GM21360 (cell line): Measurements from ENCODE around the gene RFLNA.
"Not testable (repeated sequence)": the region's sequence is repeated elsewhere in the genome, so short reads cannot be mapped to it uniquely, and the experiment has no call there.

Experiments used
- ATAC-seq: cut with Tn5 transposase; IDR thresholded peaks from one replicate; pipeline ENCODE4 v1.9.1; 2021; ENCODE audit warnings: mild to moderate bottlenecking, moderate library complexity; ENCODE audit not compliant: unreplicated experiment

Gene RFLNA

GRCh38 chr12:124318278-124319020, 23.6 kb downstream of the RFLNA start:
- ATAC-seq = no peak

DNA sequence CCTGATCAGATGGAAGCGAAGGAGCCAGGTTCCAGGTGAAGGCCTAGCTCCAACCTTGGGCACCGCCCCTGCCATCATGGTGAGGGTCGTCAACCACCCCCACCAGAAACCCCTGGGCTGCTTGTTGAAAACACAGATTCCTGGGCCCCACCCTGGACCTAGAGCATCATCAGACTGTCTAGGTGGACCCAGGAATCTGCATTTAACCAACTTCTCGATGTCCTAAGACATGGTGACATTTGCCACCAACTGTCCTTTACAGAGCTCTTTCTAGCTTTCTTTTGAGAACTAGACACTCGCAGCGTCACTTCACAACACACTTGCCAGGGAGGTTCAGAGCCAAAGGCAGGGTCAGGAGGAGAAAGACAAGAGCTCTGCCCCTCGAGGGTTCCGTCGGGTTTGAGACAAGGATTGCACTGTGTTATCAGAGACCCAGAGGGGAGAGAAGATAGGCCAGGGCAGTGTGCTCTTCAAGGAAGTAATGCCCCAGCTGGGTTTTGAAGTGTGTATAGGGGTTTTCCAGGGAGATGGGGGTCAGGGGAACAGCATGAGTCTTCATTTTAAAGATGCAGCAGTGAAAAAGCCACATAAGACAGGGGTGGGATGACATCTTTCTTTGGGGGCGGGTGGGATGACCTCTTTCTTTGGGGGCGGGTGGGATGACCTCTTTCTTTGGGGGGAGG, 24.6 kb downstream of the RFLNA start:
- no peak for ATAC-seq

DNA sequence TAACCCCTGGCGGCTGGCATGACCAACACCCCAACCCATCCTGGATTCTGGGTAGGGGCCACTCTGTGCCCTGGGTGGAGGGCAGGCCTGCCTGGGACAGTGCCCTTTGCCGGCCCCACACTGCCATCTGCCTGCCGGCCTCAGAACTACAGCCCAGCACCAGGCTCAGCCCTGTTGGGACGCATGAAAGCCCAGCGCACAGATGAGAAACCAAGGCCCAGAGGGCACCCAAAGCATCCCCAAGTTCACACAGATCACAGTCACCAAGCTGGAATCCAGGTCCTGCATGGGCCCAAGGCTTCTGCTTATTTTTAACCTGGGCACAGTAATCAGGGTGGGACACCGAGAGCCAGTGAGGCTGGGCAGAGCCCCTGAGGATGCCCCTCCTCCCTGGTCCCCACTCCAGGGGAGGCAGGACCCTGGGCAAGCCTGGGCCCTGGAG, 26.2 kb downstream of the RFLNA start:
- ATAC-seq = peak; percentile 48

- ATAC-seq = peak; percentile 14
Measured at GRCh38 chr12:124321556-124322270, 26.8 kb downstream of the RFLNA start.

GRCh38 chr12:124322271-124322998, 27.5 kb downstream of the RFLNA start:
- no peak for ATAC-seq

DNA sequence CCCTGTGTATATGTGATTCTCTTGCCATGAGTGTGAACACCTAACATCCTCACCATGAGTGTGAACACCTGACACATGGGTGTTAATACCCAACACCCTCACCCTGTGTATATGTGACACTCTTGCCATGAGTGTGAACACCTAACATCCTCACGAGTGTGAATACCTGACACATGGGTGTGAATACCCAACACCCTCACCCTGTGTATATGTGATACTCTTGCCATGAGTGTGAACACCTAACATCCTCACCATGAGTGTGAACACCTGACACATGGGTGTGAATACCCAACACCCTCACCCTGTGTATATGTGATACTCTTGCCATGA, 28.1 kb downstream of the RFLNA start:
- not testable (repeated sequence) for ATAC-seq

DNA sequence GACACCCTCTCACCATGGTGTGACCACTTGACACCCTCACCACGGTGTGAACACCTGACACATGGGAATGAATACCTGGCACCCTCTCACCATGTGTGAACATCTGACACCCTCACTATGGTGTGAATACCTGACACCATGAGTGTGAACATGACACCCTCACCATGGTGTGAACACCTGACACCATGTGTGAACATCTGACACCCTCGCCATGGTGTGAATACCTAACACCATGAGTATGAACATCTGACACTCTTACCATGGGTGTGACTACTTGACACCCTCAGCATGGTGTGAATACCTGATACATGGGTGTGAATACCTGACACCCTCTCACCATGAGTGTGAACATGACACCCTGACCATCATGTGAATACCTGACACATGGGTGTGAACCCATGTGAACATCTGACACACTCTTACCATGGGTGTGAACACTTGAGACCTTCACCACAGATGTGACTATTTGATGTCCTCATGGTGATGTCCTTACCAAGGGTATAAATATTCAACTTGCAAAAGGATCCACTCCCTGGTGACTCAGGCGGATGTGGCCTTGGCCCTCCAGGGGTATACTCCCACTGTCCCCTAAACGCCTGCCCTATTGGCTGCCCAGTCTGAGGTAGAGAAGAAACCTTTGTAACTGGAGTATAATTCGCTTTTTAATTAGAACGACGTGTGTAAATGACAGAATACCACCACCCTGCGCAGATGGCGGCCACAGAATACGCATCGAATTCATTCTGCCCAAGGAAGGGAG, 29.1 kb downstream of the RFLNA start:
- ATAC-seq = no peak

DNA sequence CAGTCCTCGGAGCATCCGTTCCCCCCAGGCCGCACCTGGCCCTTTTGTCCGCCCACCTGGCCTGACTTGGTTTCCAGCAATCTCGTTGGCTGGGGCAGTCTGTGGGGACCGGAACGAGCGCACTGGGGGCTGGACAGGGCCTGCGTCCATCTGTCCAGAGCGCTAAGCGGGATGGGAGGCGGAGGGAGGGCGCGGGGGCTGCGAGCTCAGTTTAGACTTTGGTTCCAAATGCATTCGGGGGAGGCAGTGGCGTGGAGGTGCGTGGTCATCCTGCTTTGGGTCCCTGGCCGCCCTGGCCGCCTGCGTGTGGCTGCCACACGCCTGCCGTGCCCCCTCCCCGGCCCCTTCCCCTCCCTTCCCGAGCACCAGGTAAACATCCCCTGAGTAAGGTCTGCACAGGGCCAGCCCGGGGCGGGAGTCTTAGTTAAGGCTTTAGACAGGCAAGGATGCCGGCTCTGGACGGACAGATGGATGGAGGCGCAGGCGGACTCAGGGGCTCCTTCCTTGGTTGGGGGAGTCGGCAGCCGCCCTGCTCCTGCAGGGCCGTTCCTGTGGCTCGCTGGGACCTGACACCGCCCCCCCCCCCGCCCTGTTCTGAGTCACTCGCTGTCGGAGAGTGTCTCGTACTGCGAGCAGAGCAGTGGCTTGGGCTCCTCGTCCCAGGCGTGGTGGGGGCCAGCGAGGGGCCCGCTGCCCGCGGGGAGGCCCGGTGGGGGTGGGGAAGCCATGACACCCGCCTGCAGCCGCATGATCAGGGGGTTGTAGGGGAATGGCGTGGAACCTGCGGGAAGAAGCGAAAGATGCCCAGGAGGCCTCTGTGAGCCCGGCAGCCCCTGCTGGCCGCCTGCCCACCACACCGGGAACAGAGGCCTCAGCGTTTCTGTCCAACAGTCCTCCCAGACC, 30.2 kb downstream of the RFLNA start:
- no peak for ATAC-seq

DNA sequence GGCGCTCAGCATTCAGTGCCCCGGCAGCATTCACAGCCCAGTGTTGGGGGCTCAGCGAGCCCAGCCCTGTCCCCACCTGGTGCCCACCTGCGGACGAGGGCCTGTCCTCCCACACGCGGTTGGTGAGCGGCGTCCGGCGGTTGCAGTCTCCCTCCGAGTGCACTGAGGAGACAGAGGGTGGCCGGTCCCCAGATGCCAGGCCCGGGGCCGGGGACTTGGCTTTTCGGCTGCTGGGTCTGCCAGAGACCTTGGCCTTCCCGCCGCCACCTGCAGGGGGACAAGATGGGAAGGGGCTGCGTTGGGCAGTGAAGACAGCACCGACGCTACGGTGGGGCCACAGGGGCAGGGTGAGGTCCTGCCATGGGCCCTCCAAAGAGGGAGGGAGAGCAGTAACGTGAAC, 31.2 kb downstream of the RFLNA start:
- ATAC-seq = no peak

GRCh38 chr12:124326871-124327270, 32.0 kb downstream of the RFLNA start:
- ATAC-seq = no peak

DNA sequence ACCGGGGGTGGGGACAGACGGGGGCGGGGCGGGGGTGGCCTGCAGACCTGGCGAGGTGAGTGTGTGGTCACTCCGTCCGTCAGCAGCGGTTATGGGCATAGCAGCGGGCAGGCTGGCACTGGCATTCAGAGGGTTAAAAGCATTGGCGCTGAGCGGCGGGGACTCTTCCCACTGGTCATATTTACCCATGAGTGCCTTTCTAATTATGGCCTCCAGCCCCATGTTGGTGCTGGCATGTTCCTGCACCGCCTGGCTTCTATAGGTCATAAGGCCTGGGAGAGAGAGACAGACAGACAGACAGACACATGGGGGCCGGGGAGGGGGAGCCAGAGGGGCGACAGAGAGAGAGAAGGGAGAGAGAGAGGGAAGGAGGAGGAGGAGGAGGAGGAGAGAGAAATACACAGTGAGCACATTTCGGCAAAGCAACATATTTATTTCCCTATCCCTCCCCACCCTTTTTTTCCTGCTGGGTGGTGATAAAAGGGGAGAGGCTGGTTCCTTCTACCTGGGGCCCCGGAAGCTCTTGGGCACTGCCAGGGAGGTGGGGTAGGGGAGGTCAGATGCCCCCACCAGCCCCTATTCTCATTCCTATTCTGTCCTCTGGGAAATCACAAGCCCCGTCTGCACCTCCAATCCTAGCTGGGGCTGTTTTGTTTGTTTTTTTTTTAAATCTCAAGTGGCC, 32.6 kb downstream of the RFLNA start:
- no peak for ATAC-seq

- no peak for ATAC-seq
Measured at GRCh38 chr12:124328116-124328515, 33.2 kb downstream of the RFLNA start.

GRCh38 chr12:124328636-124329035, 33.7 kb downstream of the RFLNA start:
- no peak for ATAC-seq

- ATAC-seq = no peak
Measured at GRCh38 chr12:124332058-124332672, 37.3 kb downstream of the RFLNA start.

- no peak for ATAC-seq
Measured at GRCh38 chr12:124332900-124333299, 38.0 kb downstream of the RFLNA start.

GRCh38 chr12:124333724-124334123, 38.8 kb downstream of the RFLNA start:
- no peak for ATAC-seq

- ATAC-seq = no peak
Measured at GRCh38 chr12:124334266-124334665, 39.4 kb downstream of the RFLNA start.

GRCh38 chr12:124334976-124335375, 40.1 kb downstream of the RFLNA start:
- ATAC-seq = no peak
